Transverse colon (tissue), 4 donors: ENCODE measurements around the gene SPOCK2.

ENCODE experiments used
- EP300 ChIP-seq: sonication (generic); formaldehyde crosslinking; IDR thresholded peaks from one replicate; pipeline ENCODE4 v1.6.1; 2017; ENCODE audit warnings: antibody characterized with exemption, low read depth
- POLR2A ChIP-seq: fragments of 450-650 bp; IDR thresholded peaks from one replicate; pipeline ENCODE4 v1.6.1; 2016; ENCODE audit warnings: antibody characterized with exemption, mild to moderate bottlenecking, moderate library complexity
- POLR2AphosphoS5 ChIP-seq, 3 donors: sonication (generic); formaldehyde crosslinking; IDR thresholded peaks; one replicate each; pipeline ENCODE4 v1.6.1; 2016; ENCODE audit warnings: antibody characterized with exemption in 3 of 3
- TF ChIP-seq, protein P1 (sequence below), 5 experiments: fragments of 200-600 bp in 3 of 5; fragments of 450-650 bp in 2 of 5; sonication (generic) in 3 of 5; IDR thresholded peaks; 1 replicate in 2 of 5; 2 replicates in 3 of 5; pipeline ENCODE4 v1.5.1; 2016 to 2017; ENCODE audit warnings: antibody characterized with exemption in 5 of 5, inconsistent platforms in 3 of 5, mild to moderate bottlenecking in 2 of 5, moderate library complexity in 1 of 5

DNA sequence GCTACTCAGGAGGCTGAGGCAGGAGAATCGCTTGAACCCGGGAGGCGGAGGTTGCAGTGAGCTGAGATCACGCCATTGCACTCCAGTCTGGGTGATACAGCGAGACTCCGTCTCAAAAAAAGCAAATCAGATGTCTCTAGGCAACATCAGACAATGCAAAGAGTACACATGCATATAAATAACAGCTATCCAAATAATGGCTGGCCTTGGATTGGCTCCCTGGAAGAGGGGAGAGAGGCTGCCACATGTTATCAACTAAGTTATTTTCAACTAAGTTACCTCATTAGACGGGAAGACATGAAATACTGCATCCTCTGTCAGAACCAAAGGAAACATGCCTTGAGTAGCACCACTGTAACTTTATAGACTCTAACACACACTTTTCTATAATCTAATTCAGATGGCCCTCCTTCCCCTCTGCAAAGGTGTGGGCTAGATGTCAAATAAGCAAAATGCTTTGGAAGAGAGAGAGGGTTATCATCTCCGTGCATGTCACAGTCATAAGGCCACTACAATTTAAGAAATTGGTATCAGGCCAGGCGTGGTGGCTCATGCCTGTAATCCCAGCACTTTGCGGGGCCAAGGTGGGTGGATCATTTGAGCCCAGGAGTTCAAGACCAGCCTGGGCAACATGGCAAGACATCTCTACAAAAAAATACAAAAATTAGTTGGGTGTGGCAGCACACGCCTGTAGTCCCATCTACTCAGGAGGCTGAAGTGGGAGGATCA, 22.5 kb upstream of the SPOCK2 start:
- TF ChIP-seq, protein P1, sequence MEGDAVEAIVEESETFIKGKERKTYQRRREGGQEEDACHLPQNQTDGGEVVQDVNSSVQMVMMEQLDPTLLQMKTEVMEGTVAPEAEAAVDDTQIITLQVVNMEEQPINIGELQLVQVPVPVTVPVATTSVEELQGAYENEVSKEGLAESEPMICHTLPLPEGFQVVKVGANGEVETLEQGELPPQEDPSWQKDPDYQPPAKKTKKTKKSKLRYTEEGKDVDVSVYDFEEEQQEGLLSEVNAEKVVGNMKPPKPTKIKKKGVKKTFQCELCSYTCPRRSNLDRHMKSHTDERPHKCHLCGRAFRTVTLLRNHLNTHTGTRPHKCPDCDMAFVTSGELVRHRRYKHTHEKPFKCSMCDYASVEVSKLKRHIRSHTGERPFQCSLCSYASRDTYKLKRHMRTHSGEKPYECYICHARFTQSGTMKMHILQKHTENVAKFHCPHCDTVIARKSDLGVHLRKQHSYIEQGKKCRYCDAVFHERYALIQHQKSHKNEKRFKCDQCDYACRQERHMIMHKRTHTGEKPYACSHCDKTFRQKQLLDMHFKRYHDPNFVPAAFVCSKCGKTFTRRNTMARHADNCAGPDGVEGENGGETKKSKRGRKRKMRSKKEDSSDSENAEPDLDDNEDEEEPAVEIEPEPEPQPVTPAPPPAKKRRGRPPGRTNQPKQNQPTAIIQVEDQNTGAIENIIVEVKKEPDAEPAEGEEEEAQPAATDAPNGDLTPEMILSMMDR (IDR thresholded peaks at IDR 0.05) = no peak
- TF ChIP-seq POLR2A (no peak), EP300 (no peak), POLR2AphosphoS5 (IDR thresholded peaks at IDR 0.05) (no peak)
